ENCODE results near the gene FAM89B. TPM values are rescaled to one million over a fixed set of nuclear protein-coding genes. Genes with fewer than 3 reads are reported as not detected.

Gene FAM89B
- total RNA-seq, 1 donor from 2014 or later, result 19.0 TPM

DNA sequence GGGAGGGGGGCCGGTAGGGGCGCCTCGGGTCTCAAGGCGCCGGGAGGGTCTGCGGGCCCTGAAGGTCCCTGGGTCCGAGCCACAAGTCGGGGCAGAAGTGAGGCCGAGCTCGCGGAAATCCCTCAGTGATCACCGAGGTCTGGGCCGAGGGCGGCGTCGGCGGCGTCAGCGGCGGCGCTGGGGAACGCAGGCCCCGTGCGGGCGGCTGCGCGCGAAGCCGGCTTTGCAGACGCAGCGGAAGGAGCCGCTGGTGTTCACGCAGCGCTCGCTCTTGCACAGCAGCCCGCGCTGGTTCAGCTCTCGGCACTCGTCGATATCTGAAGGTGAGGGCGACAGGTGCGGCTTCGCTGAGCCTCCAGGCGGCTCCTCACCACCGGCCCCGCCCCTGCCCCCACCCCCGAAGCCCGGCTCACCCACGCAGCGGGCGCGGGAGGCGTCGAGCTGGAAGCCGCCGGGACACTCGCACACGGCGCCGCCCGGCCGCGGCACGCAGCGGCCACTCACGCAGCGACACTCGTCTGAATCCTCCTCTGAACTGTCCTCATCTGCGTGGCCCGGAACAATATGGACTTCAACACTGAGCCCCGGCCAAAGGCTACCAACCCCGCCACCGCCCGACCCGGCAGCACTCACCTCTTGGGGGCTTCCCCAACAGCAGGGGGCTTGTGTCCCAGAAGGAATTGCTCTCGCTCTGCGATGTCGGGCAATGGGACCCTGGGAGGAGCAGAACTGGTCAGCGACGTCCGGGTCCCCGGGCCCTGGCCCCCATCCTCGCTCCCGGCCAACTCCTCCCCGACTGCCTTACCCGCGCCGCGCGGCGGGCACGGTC, 33.2 kb upstream of the FAM89B start:
- ATAC-seq (no peak), DNase-seq (ENCODE audit: low spot score) (no peak)

DNA sequence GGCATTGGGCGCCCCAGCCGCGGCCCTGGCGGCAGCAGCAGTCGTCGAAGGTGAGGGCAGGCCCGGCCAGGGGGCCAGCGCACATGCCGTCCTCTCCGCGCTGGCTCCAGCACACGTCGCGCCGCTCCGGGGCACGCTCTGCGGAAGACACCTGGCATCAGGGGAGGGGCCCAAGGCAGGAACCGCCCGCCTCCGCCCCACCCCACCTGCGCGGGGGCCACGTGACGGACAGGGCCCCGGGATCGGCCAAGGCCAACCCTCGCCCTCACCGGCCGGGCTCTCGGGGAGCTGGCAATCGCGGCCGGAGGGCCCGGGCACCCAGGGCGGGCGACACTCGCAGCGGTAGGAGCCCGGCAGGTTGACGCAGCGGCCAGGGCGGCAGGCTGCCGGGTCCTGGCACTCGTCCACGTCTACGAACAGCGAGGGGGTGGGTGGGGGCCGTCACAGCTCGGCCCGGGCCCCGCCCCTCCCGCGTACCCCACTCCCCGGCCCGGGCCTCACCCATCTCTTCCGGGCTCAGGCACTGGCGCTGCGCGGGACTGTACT, 32.5 kb upstream of the FAM89B start:
- no peak for ATAC-seq
- no peak for DNase-seq (ENCODE audit: low spot score)

DNA sequence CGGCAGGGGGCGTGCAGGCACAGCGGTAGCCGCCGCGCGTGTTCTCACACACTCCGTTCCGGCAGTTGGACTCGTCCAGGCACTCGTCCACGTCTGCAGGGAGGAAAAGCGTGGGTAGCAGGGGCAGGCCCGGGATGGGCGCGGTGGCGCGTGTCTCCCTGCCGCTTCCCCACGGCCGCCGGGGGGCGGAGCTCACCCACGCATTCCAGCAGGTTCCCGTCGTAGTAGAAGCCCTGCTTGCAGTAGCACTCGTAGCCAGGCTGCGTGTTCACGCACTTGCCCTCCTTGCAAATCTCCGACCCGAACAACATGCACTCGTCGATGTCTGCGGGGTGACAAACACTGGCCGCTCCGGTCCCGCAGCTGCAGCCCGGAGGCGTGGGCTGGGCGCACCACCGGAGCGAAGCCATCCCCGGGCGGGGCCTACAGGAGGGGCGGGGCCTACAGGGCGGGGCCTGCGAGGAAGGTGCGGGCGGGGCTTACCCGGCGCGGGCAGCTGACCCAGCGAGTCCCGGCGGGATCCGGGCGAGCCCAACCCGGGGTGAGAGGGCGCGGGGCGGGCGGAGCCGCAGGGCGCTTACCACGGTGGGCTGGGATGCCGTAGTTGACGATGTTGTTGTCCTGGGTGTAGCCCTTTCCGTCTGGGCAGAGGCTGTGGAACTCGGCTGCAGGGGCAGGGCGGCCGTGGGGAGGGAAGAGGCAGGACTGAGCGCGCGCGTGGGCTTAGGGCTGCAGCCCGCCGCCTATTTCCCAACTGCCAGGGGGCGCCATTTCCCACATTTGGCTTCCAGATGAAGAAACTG, 31.8 kb upstream of the FAM89B start:
- peak; percentile 86 for ATAC-seq
- DNase-seq (ENCODE audit: low spot score), result peak; percentile 85

DNA sequence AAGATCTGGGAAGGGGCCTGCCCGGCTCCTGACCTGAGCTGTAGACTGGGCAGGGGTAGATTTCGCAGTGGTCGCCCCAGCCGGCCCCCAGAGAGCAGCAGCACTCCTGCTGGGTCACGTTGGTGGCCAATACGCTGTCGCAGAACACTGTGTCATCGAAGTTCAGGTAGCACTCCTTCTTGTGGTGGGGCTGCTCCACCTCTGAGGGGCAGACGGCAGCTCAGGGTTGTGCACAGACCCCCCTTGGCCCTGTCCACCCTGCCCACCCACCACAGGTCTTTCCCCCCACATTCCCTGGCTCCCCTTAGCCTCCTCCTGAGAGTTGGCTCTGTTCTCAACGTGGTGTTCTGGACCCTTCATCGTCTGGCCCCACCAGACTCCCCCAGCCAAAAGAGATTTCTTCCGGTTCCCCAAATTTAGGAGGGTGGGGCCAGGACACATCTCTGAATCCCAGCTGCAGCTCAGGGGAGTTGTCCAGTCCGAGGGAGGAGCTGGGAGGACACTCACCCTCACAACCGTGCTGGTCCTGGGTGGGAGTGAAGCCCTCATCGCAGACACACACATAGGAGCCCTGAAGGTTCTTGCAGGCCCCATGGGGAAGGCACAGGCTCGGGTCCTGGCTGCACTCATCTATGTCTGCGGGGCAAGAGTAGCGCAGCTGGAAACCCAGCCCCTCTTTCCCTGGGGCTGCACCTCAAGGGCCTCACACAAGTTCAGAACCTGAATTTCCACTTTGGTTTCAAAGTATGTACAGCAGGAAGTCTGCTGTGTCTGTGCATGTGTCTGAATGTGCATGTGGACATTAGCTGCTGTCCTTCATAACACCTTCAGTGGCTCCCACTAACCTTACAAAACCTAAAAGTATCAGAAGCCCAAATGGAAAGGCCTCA, 31.0 kb upstream of the FAM89B start:
- no peak for DNase-seq (ENCODE audit: low spot score)
- ATAC-seq, result no peak

- ATAC-seq, result no peak
- DNase-seq (ENCODE audit: low spot score), result no peak
Measured at GRCh38 chr11:65542738-65543390, 29.5 kb upstream of the FAM89B start.

- ATAC-seq, result no peak
- DNase-seq (ENCODE audit: low spot score), result no peak
Measured at GRCh38 chr11:65545853-65546216, 26.5 kb upstream of the FAM89B start.

DNA sequence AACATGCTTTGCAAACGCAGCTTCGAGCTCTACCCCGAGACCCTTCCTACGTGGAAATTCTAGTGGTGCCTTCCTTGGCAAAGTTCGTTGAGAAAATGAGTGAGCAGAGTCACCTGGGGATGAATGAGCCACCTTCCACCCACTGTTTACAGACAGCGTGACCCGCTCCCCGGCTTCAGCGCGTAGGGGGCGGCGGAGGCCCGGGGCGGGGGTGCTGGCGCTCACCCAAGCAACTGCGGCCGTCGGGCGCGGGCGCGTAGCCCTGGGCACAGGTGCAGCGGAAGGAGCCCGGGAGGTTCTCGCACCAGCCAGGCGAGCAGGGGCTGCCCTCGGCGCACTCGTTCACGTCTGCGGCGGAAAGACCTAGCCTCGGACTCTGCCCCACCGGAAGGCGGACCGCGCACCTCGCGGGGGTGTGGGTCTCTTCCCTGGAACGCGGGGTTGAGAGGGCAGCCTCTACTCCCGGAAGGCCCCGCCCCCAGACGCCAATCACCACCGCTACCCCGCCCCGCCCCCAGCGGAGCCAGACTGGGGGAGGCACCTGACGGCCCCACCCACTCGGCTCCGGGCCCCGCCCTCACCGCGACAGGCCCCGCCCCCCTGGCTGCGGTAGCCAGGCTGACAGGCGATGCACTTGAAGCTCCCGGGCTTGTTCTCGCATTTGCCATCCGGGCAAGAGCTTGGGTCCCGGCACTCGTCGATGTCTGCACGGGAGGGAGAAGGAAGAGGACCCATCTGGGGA, 25.9 kb upstream of the FAM89B start:
- DNase-seq (ENCODE audit: low spot score) (peak; percentile 98), ATAC-seq (peak; percentile 87)

GRCh38 chr11:65547446-65548125, 24.8 kb upstream of the FAM89B start:
- DNase-seq (ENCODE audit: low spot score) (no peak), ATAC-seq (no peak)

DNA sequence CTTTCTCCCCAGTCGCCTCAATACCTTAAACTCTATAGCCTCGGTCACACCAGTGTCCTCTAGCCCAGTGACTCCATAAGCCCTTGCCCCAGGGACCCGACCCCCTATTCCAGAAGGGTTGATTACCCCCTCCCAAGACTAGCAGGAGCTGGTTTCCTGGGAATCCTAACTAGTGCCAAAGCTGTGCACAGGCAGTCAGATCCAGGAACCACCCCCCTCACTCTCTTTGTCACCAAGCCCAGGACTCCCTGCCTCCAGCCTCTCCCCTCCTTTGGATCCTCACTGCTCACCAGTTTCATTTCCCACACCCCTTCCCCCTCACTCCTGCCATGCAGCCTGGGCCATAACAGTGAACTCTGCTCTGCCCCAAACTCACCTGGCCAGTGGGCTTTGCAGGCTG, 23.9 kb upstream of the FAM89B start:
- no peak for ATAC-seq

GRCh38 chr11:65549096-65549495, 23.2 kb upstream of the FAM89B start:
- ATAC-seq (no peak), DNase-seq (ENCODE audit: low spot score) (no peak)

More for the DNA sequence above, 23.9 kb upstream of the FAM89B start:
- no peak for DNase-seq (ENCODE audit: low spot score)

- DNase-seq (ENCODE audit: low spot score) (peak; percentile 76), ATAC-seq (peak; percentile 68)
Measured at GRCh38 chr11:65551572-65552387, 20.6 kb upstream of the FAM89B start.

DNA sequence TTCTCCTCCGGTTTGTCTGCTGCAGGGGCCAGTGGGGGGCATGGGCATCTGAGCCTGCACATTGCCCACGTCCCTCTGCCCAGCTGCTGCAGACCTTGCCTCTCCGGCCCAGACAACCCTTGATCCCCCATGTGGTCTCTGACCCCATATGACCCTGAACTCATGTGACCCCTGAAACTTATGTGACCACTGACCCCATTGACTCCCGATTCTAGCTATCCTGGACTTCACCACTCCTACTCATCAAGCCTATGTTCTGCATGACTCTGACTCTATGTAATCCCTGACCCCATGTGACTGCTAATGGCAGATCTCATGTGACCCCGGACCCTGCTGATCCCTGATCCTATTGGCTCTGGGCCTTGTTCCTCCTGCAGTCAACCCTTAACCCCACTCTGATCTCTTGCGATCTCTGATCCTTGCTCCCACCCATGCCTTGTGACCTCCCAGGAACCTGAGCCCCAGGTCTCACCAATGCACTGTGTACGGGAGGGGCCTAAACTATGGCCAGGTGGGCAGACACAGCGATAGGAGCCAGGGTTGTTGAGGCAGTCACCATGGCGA, 19.9 kb upstream of the FAM89B start:
- no peak for ATAC-seq
- DNase-seq (ENCODE audit: low spot score), result no peak

DNA sequence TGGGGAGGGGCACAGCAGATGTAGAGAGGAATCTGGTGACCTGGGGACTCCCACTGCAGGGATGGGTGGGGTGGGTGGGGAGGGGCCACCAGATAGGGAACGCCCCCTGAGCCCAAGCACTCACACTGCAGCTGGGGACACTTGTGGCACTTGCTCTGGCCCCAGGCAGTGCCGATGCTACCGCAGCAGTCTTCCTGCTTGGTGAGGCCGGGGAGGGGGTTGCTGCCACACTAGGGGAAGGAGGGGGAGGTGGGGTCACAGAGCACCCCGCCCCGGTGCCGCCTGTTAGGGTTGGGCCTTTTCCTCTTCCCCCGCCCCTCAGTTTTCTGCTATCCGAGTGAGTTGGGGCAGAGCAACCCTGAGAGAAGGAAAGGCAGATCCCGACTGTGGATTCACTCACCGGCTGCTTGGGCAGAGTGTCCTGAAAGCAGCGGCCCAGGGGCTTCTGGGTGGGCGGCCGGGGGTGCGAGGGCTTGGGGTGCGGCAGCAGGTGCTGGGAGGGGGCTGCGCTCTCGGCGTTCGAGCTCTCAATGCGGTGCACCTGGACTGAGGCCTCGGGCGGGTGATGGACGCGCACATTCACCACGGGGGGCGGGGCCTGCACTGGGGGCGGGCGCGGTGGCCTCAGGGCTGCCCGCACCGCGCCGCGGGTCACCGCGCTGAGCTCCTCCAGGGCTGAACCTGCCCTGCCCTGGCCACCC, 18.9 kb upstream of the FAM89B start:
- ATAC-seq (no peak), DNase-seq (ENCODE audit: low spot score) (no peak)

- ATAC-seq (no peak), DNase-seq (ENCODE audit: low spot score) (no peak)
Measured at GRCh38 chr11:65554057-65554818, 18.1 kb upstream of the FAM89B start.

DNA sequence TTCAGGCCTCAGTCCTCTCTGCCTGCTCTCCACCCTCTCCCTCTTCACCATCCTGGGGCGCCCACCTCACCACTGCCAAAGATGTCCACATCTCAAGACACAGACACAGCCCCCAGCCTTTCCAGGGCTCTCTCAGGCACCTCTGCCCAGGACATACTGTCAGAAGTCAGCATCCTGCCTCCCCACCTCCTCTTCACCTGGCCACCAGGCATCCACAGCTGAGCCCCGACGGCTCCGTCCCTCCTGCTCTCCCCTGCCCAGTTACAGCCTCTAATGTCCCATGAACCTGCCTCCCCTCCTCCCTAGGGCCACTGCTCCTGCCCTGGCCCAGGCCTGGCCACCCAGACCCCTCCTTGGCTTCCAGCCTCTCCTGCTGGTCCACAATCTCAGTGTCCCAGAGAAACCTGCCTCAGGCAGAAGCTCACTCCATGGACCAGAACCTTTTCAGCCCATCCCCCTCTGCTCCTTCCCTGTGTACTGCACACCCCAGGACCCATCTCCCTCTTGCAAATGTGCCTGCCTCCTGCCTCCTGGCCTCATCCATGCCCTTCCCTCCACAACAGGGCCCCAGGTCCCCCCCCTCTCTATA, 17.4 kb upstream of the FAM89B start:
- DNase-seq (ENCODE audit: low spot score) (no peak), ATAC-seq (no peak)

GRCh38 chr11:65555693-65556231, 16.6 kb upstream of the FAM89B start:
- ATAC-seq, result no peak
- no peak for DNase-seq (ENCODE audit: low spot score)
